Activated CD4-positive, alpha-beta T cell treated with anti-CD3 and anti-CD28 coated beads for 36 hours (primary cell): ENCODE results near the gene PAX5. TPM values are rescaled to one million over a fixed set of nuclear protein-coding genes. Genes with fewer than 3 reads are reported as not detected.

Experiments
- ATAC-seq: fragments of 200-7000 bp; cut with Tn5 transposase; one replicate; pipeline ENCODE4 v1.10.0; 2021; ENCODE audit warnings: mild to moderate bottlenecking, moderate library complexity
- CTCF ChIA-PET: fragments of 350-600 bp; sonication (Branson Sonifier 250); formaldehyde crosslinking; loops from one replicate; lab custom pipeline; 2021; ENCODE audit warnings: antibody characterized with exemption; lab: Charles Lee
- POLR2A ChIA-PET: fragments of 350-600 bp; sonication (Branson Sonifier 250); formaldehyde crosslinking; loops from one replicate; lab custom pipeline; 2021; ENCODE audit warnings: antibody characterized with exemption, inconsistent platforms; lab: Charles Lee
- DNase-seq: peaks from one replicate; pipeline ENCODE4 v3.0.0-alpha.2; 2020
- H3K27ac Mint-ChIP-seq: one replicate; pipeline ENCODE4 v1.8.0; 2021; ENCODE audit warnings: mixed read lengths
- H3K27me3 Mint-ChIP-seq: one replicate; pipeline ENCODE4 v1.8.0; 2021; ENCODE audit warnings: mixed read lengths
- H3K36me3 Mint-ChIP-seq: one replicate; pipeline ENCODE4 v1.8.0; 2021; ENCODE audit warnings: low read depth, mixed read lengths
- H3K4me1 Mint-ChIP-seq: one replicate; pipeline ENCODE4 v1.8.0; 2021; ENCODE audit warnings: mixed read lengths
- H3K4me3 Mint-ChIP-seq: one replicate; pipeline ENCODE4 v1.8.0; 2021; ENCODE audit warnings: mild to moderate bottlenecking, moderate library complexity, mixed read lengths
- H3K9me3 Mint-ChIP-seq: one replicate; pipeline ENCODE4 v1.8.0; 2021; ENCODE audit warnings: low read depth, mixed read lengths
- intact Hi-C, 2 experiments: fragments of 100-400 bp; cut with DNase I in 1 of 2; cut with micrococcal nuclease in 1 of 2; formaldehyde crosslinking; loops; one replicate each; pipeline versions ENCODE4 v1.14.2 to v1.15.1; 2022 to 2024; cut with DNase I, micrococcal nuclease
- total RNA-seq, 2 experiments: library from RNA; stranded (reverse); gene quantifications; one replicate each; pipeline ENCODE4 v1.2.3, GENCODE V29; 2021

Gene PAX5
- total RNA-seq, 2 experiments from 2014 or later: 0.21 to 0.51 TPM

- no peak for ATAC-seq
- Mint-ChIP-seq H3K27me3 (peaks cover 31% of the 10 kb centered on the region), H3K36me3 (no peaks in the 10 kb centered on the region), H3K4me1 (peaks cover 37% of the 10 kb centered on the region), H3K4me3 (no peak overlapping the region), H3K27ac (no peak overlapping the region), H3K9me3 (peaks cover 3% of the 10 kb centered on the region)
- no peak for DNase-seq
- intact Hi-C loops: loop anchor here in 1 of 2 experiments (2.0 kb wide), 1 partner anchor 481 kb away; no protein-coding TSS in a partner anchor
- ChIA-PET POLR2A (no interaction called here), CTCF (no interaction called here)
These were observed 105.9 kb downstream of the PAX5 start for GRCh38 chr9:36928210-36928609.

- CTCF ChIA-PET: no interaction called here
These were observed 109.2 kb downstream of the PAX5 start for GRCh38 chr9:36924757-36925432.

GRCh38 chr9:36924071-36924470 is 110.0 kb downstream of the PAX5 start:
- intact Hi-C loops: loop anchor here in 1 of 2 experiments (5.0 kb wide), 1 partner anchor 52 kb away; no protein-coding TSS in a partner anchor
- POLR2A ChIA-PET: no interaction called here
- no peak overlapping the region for H3K27ac Mint-ChIP-seq

More at GRCh38 chr9:36924757-36925432, 109.2 kb downstream of the PAX5 start:
- DNase-seq (no peak), ATAC-seq (no peak)
- H3K4me1 Mint-ChIP-seq: peaks cover 42% of the 10 kb centered on the region
- no peak overlapping the region for H3K4me3 Mint-ChIP-seq
- no peaks in the 10 kb centered on the region for H3K9me3 Mint-ChIP-seq
- POLR2A ChIA-PET: no interaction called here
- intact Hi-C loops: loop anchor here in 1 of 2 experiments (5.0 kb wide), 1 partner anchor 53 kb away; no protein-coding TSS in a partner anchor
- H3K27me3 Mint-ChIP-seq: peaks cover 34% of the 10 kb centered on the region
- H3K27ac Mint-ChIP-seq: no peak overlapping the region
- H3K36me3 Mint-ChIP-seq: no peaks in the 10 kb centered on the region

GRCh38 chr9:36923025-36923625 is 110.9 kb downstream of the PAX5 start:
- Mint-ChIP-seq H3K36me3 (no peaks in the 10 kb centered on the region), H3K27ac (no peak overlapping the region), H3K9me3 (no peaks in the 10 kb centered on the region), H3K27me3 (peaks cover 31% of the 10 kb centered on the region), H3K4me3 (no peak overlapping the region), H3K4me1 (peaks cover 25% of the 10 kb centered on the region)
- CTCF ChIA-PET: interaction anchor here (1.3 kb wide), 1 partner anchor 50 kb away, joined by 4 read pairs; no protein-coding TSS in a partner anchor
- DNase-seq (no peak), ATAC-seq (no peak)
- intact Hi-C loops: loop anchor here in 1 of 2 experiments (5.0 kb wide), 1 partner anchor 51 kb away; no protein-coding TSS in a partner anchor
- POLR2A ChIA-PET: no interaction called here

More at GRCh38 chr9:36924071-36924470, 110.0 kb downstream of the PAX5 start:
- CTCF ChIA-PET: no interaction called here
- peaks cover 35% of the 10 kb centered on the region for H3K27me3 Mint-ChIP-seq
- no peaks in the 10 kb centered on the region for H3K36me3 Mint-ChIP-seq
- H3K4me3 Mint-ChIP-seq: no peak overlapping the region
- ATAC-seq (peak; percentile 85), DNase-seq (peak; percentile 51)
- H3K9me3 Mint-ChIP-seq: no peaks in the 10 kb centered on the region
- peaks cover 34% of the 10 kb centered on the region for H3K4me1 Mint-ChIP-seq

- intact Hi-C loops: loop anchor here in 1 of 2 experiments (5.0 kb wide), 1 partner anchor 50 kb away; no protein-coding TSS in a partner anchor
- ATAC-seq (no peak), DNase-seq (no peak)
- POLR2A ChIA-PET: interaction anchor here (0.5 kb wide), 1 partner anchor 12 kb away, joined by 3 read pairs; no protein-coding TSS in a partner anchor
- H3K36me3 Mint-ChIP-seq: no peaks in the 10 kb centered on the region
- H3K4me3 Mint-ChIP-seq: no peak overlapping the region
- CTCF ChIA-PET: interaction anchor here (1.3 kb wide), 1 partner anchor 49 kb away, joined by 4 read pairs; no protein-coding TSS in a partner anchor
- H3K4me1 Mint-ChIP-seq: peaks cover 23% of the 10 kb centered on the region
- no peak overlapping the region for H3K27ac Mint-ChIP-seq
- peaks cover 29% of the 10 kb centered on the region for H3K27me3 Mint-ChIP-seq
- no peaks in the 10 kb centered on the region for H3K9me3 Mint-ChIP-seq
These were observed 111.5 kb downstream of the PAX5 start for GRCh38 chr9:36922548-36922947.

- CTCF ChIA-PET: no interaction called here
- H3K36me3 Mint-ChIP-seq: no peaks in the 10 kb centered on the region
- POLR2A ChIA-PET: interaction anchor here (0.6 kb wide), 1 partner anchor 17 kb away, joined by 3 read pairs; no protein-coding TSS in a partner anchor
- ATAC-seq (no peak), DNase-seq (no peak)
- no peaks in the 10 kb centered on the region for H3K4me1 Mint-ChIP-seq
- intact Hi-C loops: no loop called here
- H3K4me3 Mint-ChIP-seq: no peak overlapping the region
- H3K27ac Mint-ChIP-seq: no peak overlapping the region
- H3K27me3 Mint-ChIP-seq: peaks cover 10% of the 10 kb centered on the region
- H3K9me3 Mint-ChIP-seq: no peaks in the 10 kb centered on the region
These were observed 119.9 kb downstream of the PAX5 start for GRCh38 chr9:36914212-36914577.

- no peaks in the 10 kb centered on the region for H3K36me3 Mint-ChIP-seq
These were observed 120.5 kb downstream of the PAX5 start for GRCh38 chr9:36913393-36914211.

GRCh38 chr9:36912620-36913019 is 121.4 kb downstream of the PAX5 start:
- Mint-ChIP-seq H3K27ac (no peak overlapping the region), H3K4me1 (no peaks in the 10 kb centered on the region), H3K27me3 (peaks cover 13% of the 10 kb centered on the region), H3K36me3 (no peaks in the 10 kb centered on the region), H3K4me3 (no peak overlapping the region), H3K9me3 (no peaks in the 10 kb centered on the region)
- ChIA-PET POLR2A (no interaction called here), CTCF (interaction anchor here (1.2 kb wide), 1 partner anchor 40 kb away, joined by 5 read pairs; no protein-coding TSS in a partner anchor)
- intact Hi-C loops: no loop called here
- DNase-seq (no peak), ATAC-seq (no peak)

More at GRCh38 chr9:36913393-36914211, 120.5 kb downstream of the PAX5 start:
- DNase-seq (no peak), ATAC-seq (no peak)
- ChIA-PET CTCF (interaction anchor here (1.2 kb wide), 1 partner anchor 41 kb away, joined by 5 read pairs; no protein-coding TSS in a partner anchor), POLR2A (no interaction called here)
- peaks cover 13% of the 10 kb centered on the region for H3K27me3 Mint-ChIP-seq
- H3K9me3 Mint-ChIP-seq: no peaks in the 10 kb centered on the region
- intact Hi-C loops: no loop called here
- H3K4me3 Mint-ChIP-seq: no peak overlapping the region
- no peak overlapping the region for H3K27ac Mint-ChIP-seq
- H3K4me1 Mint-ChIP-seq: no peaks in the 10 kb centered on the region

GRCh38 chr9:36911601-36912412 is 122.3 kb downstream of the PAX5 start:
- POLR2A ChIA-PET: no interaction called here
- Mint-ChIP-seq H3K27me3 (peaks cover 17% of the 10 kb centered on the region), H3K4me1 (no peaks in the 10 kb centered on the region), H3K9me3 (no peaks in the 10 kb centered on the region), H3K36me3 (no peaks in the 10 kb centered on the region), H3K4me3 (no peak overlapping the region), H3K27ac (no peak overlapping the region)
- DNase-seq: no peak
- intact Hi-C loops: no loop called here
- CTCF ChIA-PET: interaction anchor here (1.5 kb wide), 1 partner anchor 39 kb away, joined by 3 read pairs; no protein-coding TSS in a partner anchor
- ATAC-seq: no peak

GRCh38 chr9:36911037-36911436 is 123.0 kb downstream of the PAX5 start:
- Mint-ChIP-seq H3K27me3 (peaks cover 19% of the 10 kb centered on the region), H3K4me1 (no peaks in the 10 kb centered on the region)
- POLR2A ChIA-PET: interaction anchor here (0.6 kb wide), 1 partner anchor 11 kb away, joined by 3 read pairs; no protein-coding TSS in a partner anchor

More at GRCh38 chr9:36911037-36911436, 123.0 kb downstream of the PAX5 start:
- Mint-ChIP-seq H3K9me3 (no peaks in the 10 kb centered on the region), H3K4me3 (no peak overlapping the region), H3K36me3 (no peaks in the 10 kb centered on the region), H3K27ac (no peak overlapping the region)
- intact Hi-C loops: no loop called here
- DNase-seq (no peak), ATAC-seq (no peak)
- CTCF ChIA-PET: interaction anchor here (1.1 to 1.5 kb wide), 3 partner anchors 38 to 90 kb away, joined by 3 read pairs; no protein-coding TSS in a partner anchor
